ENCODE data around the gene HTR4.
A peak's percentile ranks its signal among the peaks of the same experiment; 100 is the strongest.
"Not testable (repeated sequence)": the region's sequence is repeated elsewhere in the genome, so short reads cannot be mapped to it uniquely, and the experiment has no call there.

Gene HTR4

DNA sequence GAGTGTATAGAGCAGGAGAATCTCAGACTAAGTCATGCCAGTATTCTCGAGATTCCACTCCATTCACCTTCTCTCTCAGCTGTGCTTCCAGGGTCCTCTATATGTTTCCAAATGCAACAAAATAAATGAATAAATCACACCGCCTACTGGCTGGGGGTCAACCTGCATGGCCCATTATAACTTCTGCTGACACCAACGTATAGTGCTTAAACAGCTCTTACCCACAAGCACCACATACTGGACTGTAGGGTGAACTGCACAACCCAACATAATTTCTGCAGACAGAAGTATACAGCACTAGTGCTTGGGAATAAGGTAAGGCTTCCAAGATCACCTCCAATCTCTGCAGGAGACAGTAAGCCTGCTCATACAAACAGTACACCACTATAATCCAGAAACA, 33.1 kb upstream of the HTR4 start:
- Histone ChIP-seq H3K9ac (ENCODE audit: low read depth in 1 of 2, low read length in 2 of 2) (no peak overlapping the region), H3K27ac (ENCODE audit: low read depth in 2 of 2, low read length in 2 of 2) (no peak overlapping the region), H3K27me3 (ENCODE audit: control insufficient read depth in 2 of 2, insufficient read depth in 2 of 2, low read length in 2 of 2) (no peaks in the 10 kb centered on the region), H3K4me1 (ENCODE audit: control insufficient read depth in 2 of 2, insufficient read depth in 2 of 2, low read length in 2 of 2) (no peaks in the 10 kb centered on the region), H3K36me3 (ENCODE audit: control insufficient read depth in 2 of 2, insufficient read depth in 2 of 2, low read length in 2 of 2) (no peaks in the 10 kb centered on the region), H3K4me3 (ENCODE audit: low read length in 2 of 2) (no peak overlapping the region), H3K9me3 (ENCODE audit: control insufficient read depth in 2 of 2, low read length in 2 of 2) (no peaks in the 10 kb centered on the region)

DNA sequence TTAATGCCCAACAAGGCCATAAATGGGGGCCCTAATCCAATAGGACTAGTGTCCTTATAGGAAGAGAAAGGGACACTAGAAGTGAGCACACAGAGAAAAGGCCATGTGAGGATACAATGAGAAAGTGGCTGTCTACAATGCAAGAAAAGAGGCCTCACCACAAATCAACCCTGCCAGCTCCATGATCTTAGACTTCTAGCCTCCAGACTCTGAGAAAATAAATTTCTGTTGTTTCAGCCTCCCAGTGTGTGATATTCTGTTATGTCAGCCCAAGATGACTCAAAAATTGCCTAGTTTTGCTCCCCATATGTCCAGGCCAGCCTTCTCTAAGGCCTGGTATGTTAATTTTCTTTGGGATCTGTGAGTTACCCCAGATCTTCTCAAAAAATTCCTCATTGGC, 32.3 kb upstream of the HTR4 start:
- no peaks in the 10 kb centered on the region for H3K27me3 ChIP-seq (ENCODE audit: control insufficient read depth in 2 of 2, insufficient read depth in 2 of 2, low read length in 2 of 2)
- H3K9me3 ChIP-seq (ENCODE audit: control insufficient read depth in 2 of 2, low read length in 2 of 2) = no peaks in the 10 kb centered on the region
- H3K4me1 ChIP-seq (ENCODE audit: control insufficient read depth in 2 of 2, insufficient read depth in 2 of 2, low read length in 2 of 2) = no peaks in the 10 kb centered on the region
- H3K4me3 ChIP-seq (ENCODE audit: low read length in 2 of 2) = no peak overlapping the region
- no peak overlapping the region for H3K9ac ChIP-seq (ENCODE audit: low read depth in 1 of 2, low read length in 2 of 2)
- no peaks in the 10 kb centered on the region for H3K36me3 ChIP-seq (ENCODE audit: control insufficient read depth in 2 of 2, insufficient read depth in 2 of 2, low read length in 2 of 2)
- H3K27ac ChIP-seq (ENCODE audit: low read depth in 2 of 2, low read length in 2 of 2) = no peak overlapping the region

DNA sequence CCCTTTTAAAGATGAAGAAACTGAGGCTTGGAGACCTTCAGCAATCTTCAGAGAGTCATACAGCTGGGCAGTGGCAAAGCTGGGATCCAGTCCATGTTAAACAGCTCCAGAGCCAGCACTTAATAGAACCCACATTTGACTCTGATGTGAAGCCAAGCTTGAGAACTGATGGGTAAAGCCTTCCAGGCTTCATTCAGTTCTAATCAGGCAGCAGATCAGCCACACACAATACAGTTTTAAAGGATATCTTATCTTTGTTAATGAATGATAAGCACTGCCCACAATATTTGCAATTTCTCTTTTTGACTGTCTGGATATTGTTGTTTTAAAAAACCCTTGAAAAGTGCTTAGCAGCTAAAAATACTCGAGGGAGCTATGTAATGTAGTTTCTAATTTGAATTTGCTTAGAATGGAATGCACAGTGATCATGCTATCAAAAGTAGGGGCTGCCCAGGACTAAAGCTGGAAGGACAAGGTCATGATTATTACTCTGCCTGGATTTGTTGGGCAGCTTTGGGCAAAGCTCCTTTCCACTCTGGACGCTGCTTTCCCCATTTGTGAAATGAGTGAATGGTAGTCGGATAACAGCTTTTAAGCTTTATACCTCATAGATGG, 31.3 kb upstream of the HTR4 start:
- Histone ChIP-seq H3K27me3 (ENCODE audit: control insufficient read depth in 2 of 2, insufficient read depth in 2 of 2, low read length in 2 of 2) (no peaks in the 10 kb centered on the region), H3K4me3 (ENCODE audit: low read length in 2 of 2) (no peak overlapping the region), H3K36me3 (ENCODE audit: control insufficient read depth in 2 of 2, insufficient read depth in 2 of 2, low read length in 2 of 2) (no peaks in the 10 kb centered on the region), H3K9me3 (ENCODE audit: control insufficient read depth in 2 of 2, low read length in 2 of 2) (no peaks in the 10 kb centered on the region), H3K9ac (ENCODE audit: low read depth in 1 of 2, low read length in 2 of 2) (no peak overlapping the region), H3K27ac (ENCODE audit: low read depth in 2 of 2, low read length in 2 of 2) (no peak overlapping the region), H3K4me1 (ENCODE audit: control insufficient read depth in 2 of 2, insufficient read depth in 2 of 2, low read length in 2 of 2) (no peaks in the 10 kb centered on the region)

DNA sequence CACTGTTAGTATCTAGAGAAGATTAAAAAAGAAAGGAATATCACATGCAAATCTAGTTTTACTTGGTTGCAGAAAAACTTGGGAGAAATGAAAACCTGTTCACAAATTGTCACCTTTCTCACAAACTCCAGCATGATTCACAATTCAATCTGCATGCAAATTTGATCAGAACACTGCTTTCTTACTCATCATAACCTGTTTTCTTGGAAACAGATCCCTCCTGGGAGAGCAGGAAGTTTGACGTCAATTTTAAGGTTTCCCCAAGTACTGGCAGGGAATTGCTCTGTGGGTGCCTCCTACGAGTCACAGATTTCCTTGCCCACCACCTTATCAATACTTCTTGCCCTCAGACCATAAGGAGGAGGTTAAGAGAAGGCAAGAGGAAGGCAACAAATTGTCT, 30.2 kb upstream of the HTR4 start:
- Histone ChIP-seq H3K27me3 (ENCODE audit: control insufficient read depth in 2 of 2, insufficient read depth in 2 of 2, low read length in 2 of 2) (no peaks in the 10 kb centered on the region), H3K36me3 (ENCODE audit: control insufficient read depth in 2 of 2, insufficient read depth in 2 of 2, low read length in 2 of 2) (no peaks in the 10 kb centered on the region)

GRCh38 chr5:148683651-148684050, 29.3 kb upstream of the HTR4 start:
- Histone ChIP-seq H3K36me3 (ENCODE audit: control insufficient read depth in 2 of 2, insufficient read depth in 2 of 2, low read length in 2 of 2) (no peaks in the 10 kb centered on the region), H3K9me3 (ENCODE audit: control insufficient read depth in 2 of 2, low read length in 2 of 2) (no peaks in the 10 kb centered on the region), H3K27ac (ENCODE audit: low read depth in 2 of 2, low read length in 2 of 2) (no peak overlapping the region), H3K27me3 (ENCODE audit: control insufficient read depth in 2 of 2, insufficient read depth in 2 of 2, low read length in 2 of 2) (no peaks in the 10 kb centered on the region), H3K4me1 (ENCODE audit: control insufficient read depth in 2 of 2, insufficient read depth in 2 of 2, low read length in 2 of 2) (no peaks in the 10 kb centered on the region), H3K9ac (ENCODE audit: low read depth in 1 of 2, low read length in 2 of 2) (no peak overlapping the region), H3K4me3 (ENCODE audit: low read length in 2 of 2) (no peak overlapping the region)

More for the DNA sequence above, 30.2 kb upstream of the HTR4 start:
- no peak overlapping the region for H3K9ac ChIP-seq (ENCODE audit: low read depth in 1 of 2, low read length in 2 of 2)
- H3K27ac ChIP-seq (ENCODE audit: low read depth in 2 of 2, low read length in 2 of 2) = no peak overlapping the region
- H3K4me1 ChIP-seq (ENCODE audit: control insufficient read depth in 2 of 2, insufficient read depth in 2 of 2, low read length in 2 of 2) = no peaks in the 10 kb centered on the region
- H3K4me3 ChIP-seq (ENCODE audit: low read length in 2 of 2) = no peak overlapping the region
- H3K9me3 ChIP-seq (ENCODE audit: control insufficient read depth in 2 of 2, low read length in 2 of 2) = no peaks in the 10 kb centered on the region

- H3K36me3 ChIP-seq (ENCODE audit: control insufficient read depth in 2 of 2, insufficient read depth in 2 of 2, low read length in 2 of 2) = no peaks in the 10 kb centered on the region
- no peaks in the 10 kb centered on the region for H3K4me1 ChIP-seq (ENCODE audit: control insufficient read depth in 2 of 2, insufficient read depth in 2 of 2, low read length in 2 of 2)
- no peaks in the 10 kb centered on the region for H3K9me3 ChIP-seq (ENCODE audit: control insufficient read depth in 2 of 2, low read length in 2 of 2)
- no peaks in the 10 kb centered on the region for H3K27me3 ChIP-seq (ENCODE audit: control insufficient read depth in 2 of 2, insufficient read depth in 2 of 2, low read length in 2 of 2)
- H3K9ac ChIP-seq (ENCODE audit: low read depth in 1 of 2, low read length in 2 of 2) = no peak overlapping the region
- peak overlapping the region in 1 of 2 donors; percentile 46 for H3K4me3 ChIP-seq (ENCODE audit: low read length in 2 of 2)
- H3K27ac ChIP-seq (ENCODE audit: low read depth in 2 of 2, low read length in 2 of 2) = no peak overlapping the region
Measured at GRCh38 chr5:148682058-148683026, 28.0 kb upstream of the HTR4 start.

DNA sequence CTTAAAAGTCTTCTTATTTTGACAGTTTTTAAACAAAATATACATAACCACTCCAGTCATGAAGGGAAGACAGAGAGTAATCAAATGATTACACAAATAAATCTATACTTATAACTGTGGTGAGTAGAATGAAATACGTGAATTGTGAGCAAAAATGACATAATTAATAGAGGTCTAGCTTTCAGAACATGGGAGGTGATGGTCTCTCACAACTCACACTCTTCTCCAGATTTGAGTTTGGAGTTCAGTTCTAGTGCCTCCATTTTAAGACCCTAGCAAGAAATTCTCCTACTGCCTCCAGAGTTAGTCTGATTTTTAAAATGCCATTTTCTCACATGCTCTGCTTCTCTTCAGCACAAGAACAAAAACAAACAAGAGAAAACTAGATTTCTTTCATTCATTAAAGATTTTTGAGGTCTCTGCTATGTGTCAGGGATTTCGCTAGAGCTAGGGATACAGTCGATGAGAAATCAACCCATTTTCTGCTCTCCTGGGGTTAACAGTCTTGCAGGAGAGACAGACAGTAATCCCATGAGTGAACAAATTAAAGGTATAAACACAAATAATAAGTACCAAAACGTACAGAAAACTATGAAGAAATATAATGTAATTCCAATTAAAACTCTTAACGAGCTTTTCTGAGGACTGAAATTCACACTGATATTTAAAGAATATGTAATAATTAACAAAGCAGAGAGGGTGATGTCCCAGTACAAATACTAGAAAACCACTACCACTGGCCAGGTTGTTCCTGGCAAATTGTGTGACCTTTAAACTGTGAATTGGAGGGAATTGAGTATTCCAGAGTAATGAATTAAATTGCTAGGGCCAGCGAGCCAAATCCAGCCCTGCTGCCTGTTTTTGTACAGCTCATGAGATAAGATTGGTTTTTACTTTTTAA, 27.1 kb upstream of the HTR4 start:
- Histone ChIP-seq H3K4me3 (ENCODE audit: low read length in 2 of 2) (peak overlapping the region in 1 of 2 donors; percentile 46), H3K36me3 (ENCODE audit: control insufficient read depth in 2 of 2, insufficient read depth in 2 of 2, low read length in 2 of 2) (no peaks in the 10 kb centered on the region), H3K27ac (ENCODE audit: low read depth in 2 of 2, low read length in 2 of 2) (no peak overlapping the region), H3K9ac (ENCODE audit: low read depth in 1 of 2, low read length in 2 of 2) (no peak overlapping the region), H3K4me1 (ENCODE audit: control insufficient read depth in 2 of 2, insufficient read depth in 2 of 2, low read length in 2 of 2) (no peaks in the 10 kb centered on the region), H3K9me3 (ENCODE audit: control insufficient read depth in 2 of 2, low read length in 2 of 2) (no peaks in the 10 kb centered on the region), H3K27me3 (ENCODE audit: control insufficient read depth in 2 of 2, insufficient read depth in 2 of 2, low read length in 2 of 2) (no peaks in the 10 kb centered on the region)

GRCh38 chr5:148673704-148674103, 19.4 kb upstream of the HTR4 start:
- H3K4me1 ChIP-seq (ENCODE audit: control insufficient read depth in 2 of 2, insufficient read depth in 2 of 2, low read length in 2 of 2); H3K27ac ChIP-seq (ENCODE audit: low read depth in 2 of 2, low read length in 2 of 2); H3K36me3 ChIP-seq (ENCODE audit: control insufficient read depth in 2 of 2, insufficient read depth in 2 of 2, low read length in 2 of 2); H3K9ac ChIP-seq (ENCODE audit: low read depth in 1 of 2, low read length in 2 of 2); H3K9me3 ChIP-seq (ENCODE audit: control insufficient read depth in 2 of 2, low read length in 2 of 2); H3K27me3 ChIP-seq (ENCODE audit: control insufficient read depth in 2 of 2, insufficient read depth in 2 of 2, low read length in 2 of 2); H3K4me3 ChIP-seq (ENCODE audit: low read length in 2 of 2): not testable (repeated sequence)

DNA sequence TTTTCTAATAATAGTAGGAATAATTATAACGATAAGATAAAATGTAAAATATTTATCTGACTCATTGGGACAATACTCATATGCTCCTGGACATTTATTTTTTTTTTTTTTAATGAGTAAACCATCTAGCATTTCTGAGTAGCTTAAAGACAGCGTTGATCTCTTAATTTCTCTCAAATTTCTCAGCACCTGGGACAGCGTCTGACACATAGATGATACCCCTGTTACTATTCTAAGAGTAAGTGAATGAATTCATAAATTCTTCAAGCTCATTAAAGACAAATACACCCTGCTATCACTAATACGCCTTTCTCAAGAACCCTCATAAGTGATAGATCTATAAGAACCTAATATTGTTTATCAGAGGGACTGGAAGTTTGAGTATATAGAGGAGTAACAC, 12.0 kb upstream of the HTR4 start:
- H3K36me3 ChIP-seq (ENCODE audit: control insufficient read depth in 2 of 2, insufficient read depth in 2 of 2, low read length in 2 of 2) = no peaks in the 10 kb centered on the region
- no peaks in the 10 kb centered on the region for H3K27me3 ChIP-seq (ENCODE audit: control insufficient read depth in 2 of 2, insufficient read depth in 2 of 2, low read length in 2 of 2)
- no peaks in the 10 kb centered on the region for H3K9me3 ChIP-seq (ENCODE audit: control insufficient read depth in 2 of 2, low read length in 2 of 2)
- no peak overlapping the region for H3K27ac ChIP-seq (ENCODE audit: low read depth in 2 of 2, low read length in 2 of 2)
- no peak overlapping the region for H3K9ac ChIP-seq (ENCODE audit: low read depth in 1 of 2, low read length in 2 of 2)
- peaks cover 2% of the 10 kb centered on the region in 2 donors for H3K4me1 ChIP-seq (ENCODE audit: control insufficient read depth in 2 of 2, insufficient read depth in 2 of 2, low read length in 2 of 2)
- no peak overlapping the region for H3K4me3 ChIP-seq (ENCODE audit: low read length in 2 of 2)

DNA sequence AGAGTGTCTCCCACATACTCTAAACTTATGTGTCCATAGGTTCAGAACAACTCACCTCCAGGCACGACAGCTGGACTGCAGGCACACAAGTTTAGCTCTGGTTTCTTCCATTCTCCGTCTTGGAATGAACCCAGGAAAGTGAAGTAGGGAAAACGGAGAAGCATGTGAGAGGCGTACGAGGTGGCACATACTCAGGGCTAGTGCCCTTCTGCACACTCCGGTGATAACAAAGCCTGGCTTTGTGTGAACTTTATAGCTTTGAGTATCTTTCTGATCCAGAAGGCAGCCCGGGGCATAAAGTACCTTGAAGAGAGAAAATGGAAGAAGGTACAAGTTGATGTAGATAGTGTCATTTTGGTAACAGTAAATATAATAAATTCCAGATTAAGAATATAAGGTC, 11.1 kb upstream of the HTR4 start:
- Histone ChIP-seq H3K9me3 (ENCODE audit: control insufficient read depth in 2 of 2, low read length in 2 of 2) (no peaks in the 10 kb centered on the region), H3K9ac (ENCODE audit: low read depth in 1 of 2, low read length in 2 of 2) (no peak overlapping the region), H3K27me3 (ENCODE audit: control insufficient read depth in 2 of 2, insufficient read depth in 2 of 2, low read length in 2 of 2) (no peaks in the 10 kb centered on the region), H3K36me3 (ENCODE audit: control insufficient read depth in 2 of 2, insufficient read depth in 2 of 2, low read length in 2 of 2) (no peaks in the 10 kb centered on the region), H3K4me3 (ENCODE audit: low read length in 2 of 2) (peak overlapping the region in 1 of 2 donors; percentile 26), H3K4me1 (ENCODE audit: control insufficient read depth in 2 of 2, insufficient read depth in 2 of 2, low read length in 2 of 2) (peaks cover 2 to 3% of the 10 kb centered on the region in 2 donors), H3K27ac (ENCODE audit: low read depth in 2 of 2, low read length in 2 of 2) (no peak overlapping the region)

All from mucosa of rectum (tissue), 2 donors.